ENCODE data around the gene CFAP46.
"Not testable (repeated sequence)": the region's sequence is repeated elsewhere in the genome, so short reads cannot be mapped to it uniquely, and the experiment has no call there.

Gene CFAP46

GRCh38 chr10:132898391-132899053, 43.8 kb downstream of the CFAP46 start:
- no peak for DNase-seq

DNA sequence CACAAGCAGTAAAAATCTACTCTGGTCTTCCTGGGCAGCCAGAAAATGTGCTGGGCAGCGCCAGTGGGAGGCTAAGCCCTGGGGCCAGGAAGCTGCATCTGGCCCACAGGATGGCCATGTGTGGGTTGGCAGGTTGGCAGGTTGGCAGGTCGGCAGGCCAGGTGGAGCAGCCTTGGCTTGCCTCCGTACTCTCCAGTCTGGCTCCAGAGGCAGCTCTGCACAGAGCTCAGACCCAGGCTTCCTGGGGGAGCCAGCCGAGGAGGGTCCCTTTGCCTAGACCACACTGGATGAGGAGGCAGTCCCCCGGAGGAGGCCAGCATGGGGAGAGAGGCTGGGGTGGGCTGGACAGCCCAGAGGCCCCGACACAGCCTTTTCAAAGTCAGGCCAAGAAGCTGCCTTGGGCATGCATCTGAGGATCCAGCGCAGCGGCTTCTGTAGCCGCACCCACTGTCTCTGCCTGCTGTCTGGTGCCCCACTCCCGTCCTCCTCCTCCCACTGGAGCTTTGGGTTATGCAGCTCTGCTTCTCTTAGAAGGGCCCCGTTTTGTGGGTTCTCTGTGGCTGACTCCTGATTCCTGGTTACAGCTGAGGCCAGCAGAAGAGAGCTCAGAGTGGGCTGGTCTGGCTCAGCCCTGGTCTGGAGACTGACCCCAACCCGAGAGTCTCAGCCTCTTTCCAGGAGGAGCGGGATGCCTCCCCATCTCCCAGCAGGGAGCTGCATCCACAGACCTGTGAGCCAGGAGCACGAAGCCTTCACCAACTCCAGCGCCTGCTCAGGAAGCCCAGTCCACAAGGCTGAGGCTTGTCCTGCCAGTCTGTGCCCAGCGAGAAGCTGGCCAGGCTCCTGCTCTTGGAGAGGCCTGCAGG, 44.6 kb downstream of the CFAP46 start:
- DNase-seq, result no peak

- DNase-seq, result peak; percentile 12
Measured at GRCh38 chr10:132893786-132894185, 48.6 kb downstream of the CFAP46 start.

GRCh38 chr10:132893090-132893489, 49.3 kb downstream of the CFAP46 start:
- DNase-seq, result peak; percentile 38

DNA sequence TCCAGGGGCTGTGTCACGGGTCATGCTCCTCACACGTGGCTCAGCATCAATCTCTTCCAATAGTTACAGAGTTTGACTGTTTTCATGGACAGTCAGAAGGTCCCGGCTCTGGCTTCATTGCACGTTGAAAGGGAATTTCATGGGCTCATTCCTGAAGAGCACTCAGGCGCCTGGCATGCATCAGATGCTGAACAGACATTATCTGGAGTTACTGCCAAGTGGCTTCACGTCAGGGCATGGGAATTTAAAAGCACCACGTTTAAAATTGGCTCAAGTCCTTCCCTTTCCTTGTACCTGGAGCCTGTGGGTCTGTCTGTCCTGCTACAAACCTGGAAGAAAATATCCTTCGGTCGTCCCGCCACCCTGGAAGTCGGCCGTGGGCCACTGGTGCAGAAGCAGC, 50.4 kb downstream of the CFAP46 start:
- DNase-seq, result peak; percentile 18

DNA sequence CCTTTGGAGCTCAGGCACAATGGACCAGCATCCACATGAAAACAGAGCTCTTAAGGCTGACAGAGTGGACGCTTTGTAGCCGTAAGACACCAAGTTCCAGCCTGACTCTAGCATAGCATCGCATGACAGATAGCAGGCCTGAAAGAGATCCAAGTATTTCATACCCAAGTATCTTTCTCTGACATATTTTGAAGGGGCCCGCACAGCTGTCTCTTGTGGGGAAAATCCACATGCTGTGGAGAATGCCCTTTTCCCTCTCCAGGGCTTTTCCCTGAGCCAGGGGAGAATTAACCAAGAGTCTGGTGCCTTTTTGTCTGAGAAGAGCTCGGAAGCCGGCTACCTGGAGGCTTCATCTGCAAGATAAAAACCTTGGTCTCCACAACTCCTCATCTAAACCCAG, 51.0 kb downstream of the CFAP46 start:
- no peak for DNase-seq

GRCh38 chr10:132890301-132890700, 52.1 kb downstream of the CFAP46 start:
- no peak for DNase-seq

DNA sequence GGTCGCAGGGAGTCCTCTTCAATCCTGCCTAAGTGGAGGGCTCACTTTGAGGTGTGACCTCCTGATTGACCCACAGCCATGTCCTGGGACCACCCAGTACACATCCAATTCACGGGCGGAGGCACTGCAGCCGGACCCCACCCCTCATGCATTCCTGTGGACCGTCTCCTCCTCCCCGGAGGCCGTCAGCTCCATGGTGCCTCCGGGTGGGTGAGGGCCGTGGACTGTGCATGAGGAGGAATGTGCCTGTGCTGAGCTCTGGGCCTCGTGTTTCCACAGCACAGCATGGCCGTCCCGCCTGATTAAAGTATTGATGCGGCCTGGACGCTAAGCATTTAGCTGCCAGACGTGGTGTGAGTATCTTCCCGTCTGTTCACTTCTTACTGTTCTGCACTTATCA, 52.8 kb downstream of the CFAP46 start:
- DNase-seq, result no peak

DNA sequence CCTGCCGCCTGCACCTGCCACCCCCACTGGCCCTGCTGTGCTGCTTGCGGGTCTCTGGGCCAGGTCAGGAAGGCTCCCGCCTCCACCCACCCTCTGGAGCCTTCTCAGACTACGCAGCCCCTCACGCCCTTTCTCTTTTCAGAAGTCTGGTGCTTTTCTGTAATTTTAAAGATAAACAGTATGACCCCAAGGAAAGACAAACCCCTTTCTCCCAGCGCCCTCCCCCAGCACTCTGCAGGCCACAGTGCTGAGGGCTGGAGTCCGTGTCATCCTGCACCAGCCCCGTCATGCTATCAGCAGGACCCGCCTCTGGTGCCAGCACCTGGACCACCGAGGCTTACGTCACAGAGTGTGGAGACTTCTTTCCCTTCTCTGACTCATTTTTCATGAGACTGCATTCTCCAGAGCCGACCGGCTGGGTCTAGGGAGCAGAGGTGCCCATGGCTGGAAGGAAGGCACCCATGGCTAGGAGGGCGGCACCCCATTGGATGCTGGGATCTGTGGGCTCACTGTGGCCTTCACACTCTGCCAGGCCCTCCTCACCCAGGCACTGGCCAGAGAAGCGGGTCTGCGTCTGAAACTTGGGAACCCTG, 53.4 kb downstream of the CFAP46 start:
- no peak for DNase-seq

- DNase-seq, result not testable (repeated sequence)
Measured at GRCh38 chr10:132888446-132888845, 53.9 kb downstream of the CFAP46 start.

GRCh38 chr10:132886211-132887099, 55.9 kb downstream of the CFAP46 start:
- no peak for DNase-seq

GRCh38 chr10:132885451-132886210, 56.7 kb downstream of the CFAP46 start:
- no peak for DNase-seq

DNA sequence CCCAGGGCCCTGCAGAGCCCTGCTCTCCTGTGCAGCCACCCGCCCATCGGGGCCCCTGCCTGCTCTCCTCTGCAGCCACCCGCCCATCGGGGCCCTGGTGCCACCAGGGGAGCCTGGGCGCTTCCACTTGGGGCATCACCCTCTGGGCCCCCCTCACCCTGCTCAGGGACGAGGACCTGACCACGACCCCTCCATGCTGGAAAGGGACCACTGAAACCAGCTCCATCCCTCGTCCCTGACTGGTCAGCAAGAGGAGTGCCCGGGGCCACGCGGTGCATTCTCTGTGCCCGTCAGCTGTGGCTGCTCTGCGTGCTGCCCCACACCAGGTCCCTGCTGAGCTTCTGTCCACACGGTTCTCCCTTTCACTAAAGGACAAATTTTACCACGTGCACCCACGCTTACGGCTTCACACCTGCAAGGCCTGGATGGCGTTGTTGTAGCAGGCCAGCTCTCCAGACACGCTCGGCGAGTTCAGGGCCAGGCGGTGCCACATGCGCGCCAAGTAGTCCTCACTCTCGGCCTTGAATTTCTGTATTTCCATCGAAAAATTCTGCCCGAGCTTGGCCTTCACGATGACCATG, 57.6 kb downstream of the CFAP46 start:
- DNase-seq, result no peak

DNA sequence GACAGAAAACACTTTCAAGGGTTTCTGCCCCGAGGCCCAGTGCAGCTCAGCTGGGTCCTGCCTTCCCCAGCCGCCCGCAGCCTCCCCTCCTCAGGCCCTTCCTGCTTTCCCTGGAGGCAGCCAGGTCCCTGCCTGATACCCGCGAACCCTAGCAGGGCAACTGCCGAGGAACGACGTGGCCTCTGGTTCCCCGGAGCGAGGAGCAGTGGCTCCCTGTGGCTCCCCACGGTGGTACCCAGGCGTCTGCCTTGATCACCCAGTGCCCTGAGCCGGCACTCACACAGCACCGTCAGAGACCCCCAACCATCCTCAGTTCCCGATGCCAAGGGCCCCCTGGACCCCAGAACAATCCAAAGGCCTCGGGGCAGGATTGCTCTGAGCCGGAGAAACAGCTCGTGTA, 58.3 kb downstream of the CFAP46 start:
- DNase-seq, result no peak

DNA sequence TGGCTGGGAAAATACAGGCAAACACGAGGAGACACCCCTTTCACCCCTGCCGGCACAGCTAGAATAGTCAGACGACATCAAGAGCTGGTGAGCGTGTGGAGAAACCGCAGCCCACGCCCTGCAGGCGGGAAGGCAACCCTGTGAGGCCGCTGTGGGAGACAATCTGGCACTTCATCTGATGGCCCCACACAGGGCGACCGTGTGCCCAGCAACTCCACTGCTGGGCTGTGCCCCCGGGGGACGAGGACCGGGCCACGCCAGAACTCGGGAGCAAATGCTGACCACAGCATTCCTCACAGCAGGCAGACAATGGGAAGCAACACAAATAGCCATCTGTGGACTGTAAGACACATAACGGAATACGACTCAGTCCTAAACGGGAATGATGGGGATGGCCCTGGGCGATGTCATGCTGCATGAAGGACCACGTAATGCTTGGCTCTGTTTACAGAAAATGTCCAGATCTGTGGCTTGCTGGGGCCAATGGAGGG, 58.9 kb downstream of the CFAP46 start:
- no peak for DNase-seq

DNA sequence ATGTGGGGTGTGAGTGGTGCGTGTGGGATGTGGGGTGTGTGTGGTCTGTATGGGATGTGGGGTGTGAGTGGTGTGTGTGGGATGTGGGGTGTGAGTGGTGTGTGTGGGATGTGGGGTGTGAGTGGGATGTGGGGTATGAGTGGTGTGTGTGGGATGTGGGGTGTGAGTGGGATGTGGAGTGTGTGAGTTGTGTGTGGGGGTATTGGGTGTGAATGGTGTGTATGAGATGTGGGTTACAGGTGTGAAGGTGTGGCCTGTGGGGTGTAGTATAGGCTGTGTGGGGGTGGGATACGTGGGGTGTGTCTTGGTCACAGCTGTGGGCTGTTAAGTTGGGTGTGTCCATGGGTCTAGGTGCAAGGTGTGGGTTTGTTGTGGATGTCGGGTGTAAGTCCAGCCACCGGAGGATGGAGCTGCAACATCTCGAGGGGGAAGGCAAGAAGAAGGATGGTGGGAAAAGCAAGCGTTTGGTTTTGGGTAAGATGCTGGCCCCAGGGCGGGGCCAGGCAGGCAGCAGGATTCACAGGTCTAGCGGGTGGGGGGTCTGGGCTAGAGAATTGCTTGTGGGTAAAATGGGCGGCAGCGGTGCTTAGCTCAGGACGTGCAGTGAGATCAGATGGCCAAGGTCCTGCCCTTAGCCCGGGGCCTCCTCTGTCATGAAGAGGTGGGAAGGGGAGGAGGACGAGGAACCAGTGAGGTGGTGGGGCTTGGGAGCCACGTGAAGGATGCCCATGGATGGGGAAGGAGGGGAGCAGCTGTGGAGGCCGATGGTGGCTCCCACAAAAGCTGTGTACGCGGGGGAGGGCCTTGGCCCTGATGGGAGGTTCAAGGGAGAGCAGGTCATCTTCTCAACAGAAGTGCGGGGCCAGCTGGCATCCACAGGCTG, 60.1 kb downstream of the CFAP46 start:
- DNase-seq, result no peak

- DNase-seq, result no peak
Measured at GRCh38 chr10:132881186-132881920, 61.0 kb downstream of the CFAP46 start.

DNA sequence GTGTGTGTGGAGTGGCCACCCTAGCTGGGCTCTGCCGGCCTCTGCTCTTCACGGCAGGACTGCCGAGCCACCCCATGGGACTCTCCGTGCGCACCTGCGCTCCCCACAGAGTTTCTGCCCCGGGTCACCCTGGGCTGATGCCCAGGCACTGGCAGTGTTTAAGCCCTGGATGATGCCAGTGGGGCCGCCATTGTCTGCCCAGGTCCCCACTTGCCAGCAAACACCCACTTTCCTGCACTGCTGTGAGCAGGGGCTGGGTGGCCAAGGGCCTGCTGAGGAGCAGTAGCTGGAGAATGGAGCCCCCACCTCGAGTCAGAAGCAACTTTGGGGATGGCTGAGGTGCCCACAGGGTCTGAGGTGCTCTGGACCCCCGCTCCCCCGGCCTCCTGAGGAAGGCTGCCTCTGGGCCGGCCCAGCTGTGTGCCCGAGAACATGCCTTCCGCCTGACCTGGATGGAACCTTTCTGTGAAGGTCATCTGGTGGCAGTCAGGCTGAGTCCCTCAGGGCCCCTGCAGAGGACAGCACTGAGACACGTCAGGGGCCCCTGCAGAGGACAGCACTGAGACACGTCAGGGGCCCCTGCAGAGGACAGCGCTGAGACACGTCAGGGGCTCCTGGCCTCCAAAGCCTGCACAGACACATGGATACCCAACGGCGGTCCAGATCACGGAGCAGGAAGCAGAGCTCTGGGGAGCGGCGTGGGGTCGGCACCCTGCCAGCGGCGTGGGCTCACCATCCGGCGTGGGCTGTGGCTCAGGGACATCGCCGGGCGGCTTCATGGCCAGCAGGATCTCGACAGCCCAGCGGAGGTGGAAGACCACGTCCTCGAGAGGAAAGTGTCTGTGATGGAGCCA, 62.0 kb downstream of the CFAP46 start:
- DNase-seq, result no peak
